Measurements from ENCODE around the gene EFNA5. TPM values are rescaled to one million over a fixed set of nuclear protein-coding genes. Genes with fewer than 3 reads are reported as not detected.

The EFNA5 gene
- total RNA-seq, 4 donors from 2014 or later = 6.8 to 17.9 (median 11.5) TPM

- Histone ChIP-seq H3K4me1 (no peaks in the 10 kb centered on the region), H3K27ac (no peak overlapping the region), H3K27me3 (no peaks in the 10 kb centered on the region), H3K4me3 (no peak overlapping the region), H3K36me3 (no peaks in the 10 kb centered on the region), H3K9me3 (no peaks in the 10 kb centered on the region)
- intact Hi-C loops (cut with DNase I) = no loop called here
- WGBS, 2 donors = 76 to 83% methylated on average over 4 of the region's 4 CpGs
- TF ChIP-seq POLR2A (IDR thresholded peaks at IDR 0.05) (no peak), CTCF (IDR thresholded peaks at IDR 0.05) (no peak)
- DNase-seq = no peak
Measured at GRCh38 chr5:107616213-107616612, 54.5 kb downstream of the EFNA5 start.

DNA sequence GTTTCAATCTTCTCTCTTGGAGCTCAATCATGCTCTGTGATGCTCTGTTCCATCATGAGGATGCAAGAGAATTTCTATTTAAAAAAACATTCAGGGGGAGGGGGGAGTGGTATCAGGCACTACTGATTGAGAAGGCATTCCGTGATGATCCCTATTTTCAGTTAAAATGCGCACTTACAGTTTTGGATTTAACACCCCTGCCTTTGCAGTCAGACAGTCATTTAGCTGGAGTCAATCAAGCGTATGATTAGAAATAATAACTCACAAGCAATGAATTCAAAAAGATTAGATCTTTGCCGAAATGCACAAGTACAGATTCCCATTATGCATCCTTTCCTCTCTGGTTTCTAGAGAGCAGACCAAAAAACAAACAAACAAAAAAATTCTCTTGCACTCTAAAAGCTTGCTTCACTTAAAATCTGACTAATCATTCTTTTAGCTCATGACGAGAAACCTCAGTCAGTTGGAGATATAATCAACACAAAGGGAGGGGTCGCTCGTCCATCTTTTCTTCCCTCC is 55.4 kb downstream of the EFNA5 start:
- Histone ChIP-seq H3K4me1 (no peaks in the 10 kb centered on the region), H3K4me3 (no peak overlapping the region), H3K27ac (no peak overlapping the region), H3K9me3 (no peaks in the 10 kb centered on the region), H3K27me3 (no peaks in the 10 kb centered on the region), H3K36me3 (no peaks in the 10 kb centered on the region)
- intact Hi-C loops (cut with DNase I) = no loop called here
- TF ChIP-seq POLR2A (IDR thresholded peaks at IDR 0.05) = no peak
- TF ChIP-seq CTCF (IDR thresholded peaks at IDR 0.05) = no peak
- DNase-seq = no peak
- WGBS, 2 donors = 73 to 78% methylated on average over 7 of the region's 7 CpGs

DNA sequence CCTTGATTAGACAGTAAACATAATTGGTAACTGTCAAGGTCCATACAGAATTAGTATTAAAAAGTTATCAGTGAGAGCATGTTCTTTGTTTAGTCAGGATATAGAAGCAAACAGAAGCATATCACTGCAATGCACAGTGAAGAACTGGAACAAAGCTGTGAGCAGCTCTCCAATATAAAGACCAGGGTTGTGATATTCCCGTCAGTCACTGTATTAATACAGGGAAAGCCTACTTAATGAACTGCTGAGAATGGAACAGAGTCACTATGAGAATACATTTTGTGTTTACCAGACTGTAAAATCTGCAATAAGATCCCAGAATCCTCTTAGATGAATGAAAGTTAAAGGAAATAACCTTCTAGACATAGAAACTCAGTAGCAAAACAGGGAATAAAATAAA is 58.2 kb downstream of the EFNA5 start:
- 77 to 91% methylated on average over 1 of the region's 1 CpG for WGBS, 2 donors

GRCh38 chr5:107610798-107611197 is 59.9 kb downstream of the EFNA5 start:
- Histone ChIP-seq H3K4me1 (peaks cover 0 to 4% (median 4%) of the 10 kb centered on the region in 3 donors), H3K4me3 (no peak overlapping the region), H3K36me3 (no peaks in the 10 kb centered on the region), H3K27ac (no peak overlapping the region), H3K9me3 (no peaks in the 10 kb centered on the region), H3K27me3 (no peaks in the 10 kb centered on the region)
- intact Hi-C loops (cut with DNase I) = no loop called here
- TF ChIP-seq POLR2A (IDR thresholded peaks at IDR 0.05) = no peak
- no peak for TF ChIP-seq CTCF (IDR thresholded peaks at IDR 0.05)
- no peak for DNase-seq
- WGBS, 2 donors = 89 to 94% methylated on average over 12 of the region's 12 CpGs

More for the DNA sequence above, 58.2 kb downstream of the EFNA5 start:
- TF ChIP-seq POLR2A (IDR thresholded peaks at IDR 0.05) (no peak), CTCF (IDR thresholded peaks at IDR 0.05) (no peak)
- H3K4me3 ChIP-seq = no peak overlapping the region
- intact Hi-C loops (cut with DNase I) = no loop called here
- H3K4me1 ChIP-seq = no peaks in the 10 kb centered on the region
- no peak for DNase-seq
- no peaks in the 10 kb centered on the region for H3K27me3 ChIP-seq
- H3K27ac ChIP-seq = no peak overlapping the region
- H3K36me3 ChIP-seq = no peaks in the 10 kb centered on the region
- H3K9me3 ChIP-seq = no peaks in the 10 kb centered on the region

- no peak for DNase-seq
- no peaks in the 10 kb centered on the region for H3K9me3 ChIP-seq
- no peak overlapping the region for H3K4me3 ChIP-seq
- intact Hi-C loops (cut with DNase I) = no loop called here
- WGBS, 2 donors = 69 to 72% methylated on average over 9 of the region's 9 CpGs
- TF ChIP-seq CTCF (IDR thresholded peaks at IDR 0.05) (no peak), POLR2A (IDR thresholded peaks at IDR 0.05) (no peak)
- no peaks in the 10 kb centered on the region for H3K27me3 ChIP-seq
- peaks cover 0 to 30% (median 14%) of the 10 kb centered on the region in 3 donors for H3K4me1 ChIP-seq
- H3K27ac ChIP-seq = no peak overlapping the region
- H3K36me3 ChIP-seq = no peaks in the 10 kb centered on the region
Measured at GRCh38 chr5:107607671-107608345, 62.9 kb downstream of the EFNA5 start.

Measured in esophagus squamous epithelium (tissue), 5 donors.